Activated CD4-positive, alpha-beta T cell treated with anti-CD3 and anti-CD28 coated beads, Interleukin-2, amount 10 ng/mL, durations not matched to agents 7 days and 5 days (primary cell): ENCODE data around the gene GOLM1. TPM values are rescaled to one million over a fixed set of nuclear protein-coding genes. Genes with fewer than 3 reads are reported as not detected.
"Not testable (repeated sequence)": the region's sequence is repeated elsewhere in the genome, so short reads cannot be mapped to it uniquely, and the experiment has no call there.

Experiments
- CTCF ChIA-PET: fragments of 350-600 bp; sonication (Branson Sonifier 250); formaldehyde crosslinking; loops from one replicate; lab custom pipeline; 2021; ENCODE audit warnings: antibody characterized with exemption; lab: Charles Lee
- POLR2A ChIA-PET: fragments of 350-600 bp; sonication (Branson Sonifier 250); formaldehyde crosslinking; loops from one replicate; lab custom pipeline; 2021; ENCODE audit warnings: antibody characterized with exemption; lab: Charles Lee
- DNase-seq: peaks from one replicate; pipeline ENCODE4 v3.0.0-alpha.2; 2020
- H3K27ac Mint-ChIP-seq: one replicate; pipeline ENCODE4 v1.8.0; 2021; ENCODE audit warnings: mild to moderate bottlenecking, moderate library complexity, mixed read lengths
- H3K27me3 Mint-ChIP-seq: one replicate; pipeline ENCODE4 v1.8.0; 2021; ENCODE audit warnings: mixed read lengths
- H3K36me3 Mint-ChIP-seq: one replicate; pipeline ENCODE4 v1.8.0; 2021; ENCODE audit warnings: low read depth, mixed read lengths
- H3K4me1 Mint-ChIP-seq: one replicate; pipeline ENCODE4 v1.8.0; 2021; ENCODE audit warnings: mixed read lengths
- H3K4me3 Mint-ChIP-seq: one replicate; pipeline ENCODE4 v1.8.0; 2021; ENCODE audit warnings: mild to moderate bottlenecking, moderate library complexity, mixed read lengths
- H3K9me3 Mint-ChIP-seq: one replicate; pipeline ENCODE4 v1.8.0; 2021; ENCODE audit warnings: mixed read lengths
- total RNA-seq, 2 experiments: library from RNA; stranded (reverse); gene quantifications; one replicate each; pipeline ENCODE4 v1.2.3, GENCODE V29; 2021

Gene GOLM1
- total RNA-seq = 1 to 10 TPM in 1 of 2 experiments, under 1 TPM in 1; 0.87 to 1.0 TPM

GRCh38 chr9:86098824-86099700 lies at the start of gene GOLM1:
TSS of gene GOLM1 (minus strand) at chr9:86099558. CDS start at chr9:86079320, 20,238 bp downstream.
- H3K4me1 Mint-ChIP-seq = peaks cover 15% of the 10 kb centered on the region
- peak within 1 kb of the TSS; percentile 76 for H3K27ac Mint-ChIP-seq
- peak; percentile 12 for DNase-seq
- H3K27me3 Mint-ChIP-seq = peaks cover 62% of the 10 kb centered on the region
- POLR2A ChIA-PET = interaction anchor here (0.5 to 0.6 kb wide), 2 partner anchors 146 to 849 kb away, joined by 3 to 4 read pairs; partner anchors contain the start of gene GAS1
- CTCF ChIA-PET = no interaction called here
- H3K36me3 Mint-ChIP-seq = no peaks in the 10 kb centered on the region
- H3K4me3 Mint-ChIP-seq = peak within 1 kb of the TSS; percentile 82
- no peaks in the 10 kb centered on the region for H3K9me3 Mint-ChIP-seq

- POLR2A ChIA-PET, CTCF ChIA-PET, H3K9me3 Mint-ChIP-seq, H3K36me3 Mint-ChIP-seq, H3K27me3 Mint-ChIP-seq, H3K27ac Mint-ChIP-seq, DNase-seq, H3K4me1 Mint-ChIP-seq, H3K4me3 Mint-ChIP-seq: not testable (repeated sequence)
These were observed 47.3 kb upstream of the GOLM1 start for GRCh38 chr9:86146671-86147070.

- H3K4me1 Mint-ChIP-seq, H3K27ac Mint-ChIP-seq, POLR2A ChIA-PET, H3K4me3 Mint-ChIP-seq, H3K36me3 Mint-ChIP-seq, H3K9me3 Mint-ChIP-seq, H3K27me3 Mint-ChIP-seq, DNase-seq, CTCF ChIA-PET: not testable (repeated sequence)
These were observed 46.6 kb upstream of the GOLM1 start for GRCh38 chr9:86145960-86146359.

- Mint-ChIP-seq H3K9me3 (peaks cover 9% of the 10 kb centered on the region), H3K4me3 (no peak overlapping the region), H3K36me3 (no peaks in the 10 kb centered on the region), H3K4me1 (no peaks in the 10 kb centered on the region), H3K27me3 (no peaks in the 10 kb centered on the region), H3K27ac (no peak overlapping the region)
- ChIA-PET CTCF (no interaction called here), POLR2A (no interaction called here)
- no peak for DNase-seq
These were observed 43.6 kb upstream of the GOLM1 start for GRCh38 chr9:86142973-86143372.

GRCh38 chr9:86141843-86142242 lies 42.5 kb upstream of the GOLM1 start:
- peaks cover 5% of the 10 kb centered on the region for H3K9me3 Mint-ChIP-seq
- DNase-seq = no peak
- no peak overlapping the region for H3K27ac Mint-ChIP-seq
- no peaks in the 10 kb centered on the region for H3K27me3 Mint-ChIP-seq
- ChIA-PET CTCF (no interaction called here), POLR2A (interaction anchor here (0.6 kb wide), 1 partner anchor 35 kb away, joined by 7 read pairs; no protein-coding TSS in a partner anchor)
- no peak overlapping the region for H3K4me3 Mint-ChIP-seq
- H3K4me1 Mint-ChIP-seq = no peaks in the 10 kb centered on the region
- H3K36me3 Mint-ChIP-seq = no peaks in the 10 kb centered on the region

- no peak overlapping the region for H3K27ac Mint-ChIP-seq
- peaks cover 2% of the 10 kb centered on the region for H3K27me3 Mint-ChIP-seq
- no peaks in the 10 kb centered on the region for H3K4me1 Mint-ChIP-seq
- ChIA-PET CTCF (no interaction called here), POLR2A (no interaction called here)
- no peak for DNase-seq
- peaks cover 2% of the 10 kb centered on the region for H3K9me3 Mint-ChIP-seq
- no peaks in the 10 kb centered on the region for H3K36me3 Mint-ChIP-seq
- no peak overlapping the region for H3K4me3 Mint-ChIP-seq
These were observed 36.0 kb upstream of the GOLM1 start for GRCh38 chr9:86135371-86135770.

GRCh38 chr9:86134361-86134760 lies 35.0 kb upstream of the GOLM1 start:
- Mint-ChIP-seq H3K9me3 (peaks cover 2% of the 10 kb centered on the region), H3K27me3 (peaks cover 2% of the 10 kb centered on the region), H3K4me3 (no peak overlapping the region), H3K4me1 (no peaks in the 10 kb centered on the region), H3K27ac (no peak overlapping the region), H3K36me3 (no peaks in the 10 kb centered on the region)
- ChIA-PET CTCF (no interaction called here), POLR2A (no interaction called here)
- DNase-seq = no peak

- Mint-ChIP-seq H3K27ac (no peak overlapping the region), H3K27me3 (peaks cover 2% of the 10 kb centered on the region), H3K9me3 (peaks cover 2% of the 10 kb centered on the region), H3K36me3 (no peaks in the 10 kb centered on the region), H3K4me3 (no peak overlapping the region), H3K4me1 (no peaks in the 10 kb centered on the region)
- no peak for DNase-seq
- ChIA-PET CTCF (interaction anchor here (1.3 kb wide), 1 partner anchor 8 kb away, joined by 3 read pairs; no protein-coding TSS in a partner anchor), POLR2A (no interaction called here)
These were observed 29.0 kb upstream of the GOLM1 start for GRCh38 chr9:86128235-86128822.

- POLR2A ChIA-PET = no interaction called here
These were observed 27.9 kb upstream of the GOLM1 start for GRCh38 chr9:86126998-86127972.

GRCh38 chr9:86122311-86122710 lies 23.0 kb upstream of the GOLM1 start:
- Mint-ChIP-seq H3K36me3 (no peaks in the 10 kb centered on the region), H3K4me1 (no peaks in the 10 kb centered on the region), H3K27me3 (peaks cover 2% of the 10 kb centered on the region), H3K4me3 (no peak overlapping the region), H3K9me3 (no peaks in the 10 kb centered on the region), H3K27ac (no peak overlapping the region)
- ChIA-PET POLR2A (no interaction called here), CTCF (no interaction called here)
- no peak for DNase-seq

More at GRCh38 chr9:86126998-86127972, 27.9 kb upstream of the GOLM1 start:
- Mint-ChIP-seq H3K27me3 (peaks cover 4% of the 10 kb centered on the region), H3K27ac (no peak overlapping the region), H3K4me3 (no peak overlapping the region), H3K36me3 (no peaks in the 10 kb centered on the region), H3K9me3 (peaks cover under 1% of the 10 kb centered on the region), H3K4me1 (no peaks in the 10 kb centered on the region)
- CTCF ChIA-PET = interaction anchor here (0.5 to 1.3 kb wide), 2 partner anchors 9 to 16 kb away, joined by 3 read pairs; no protein-coding TSS in a partner anchor
- DNase-seq = no peak

- H3K4me1 Mint-ChIP-seq = no peaks in the 10 kb centered on the region
- DNase-seq = no peak
- H3K36me3 Mint-ChIP-seq = no peaks in the 10 kb centered on the region
- H3K9me3 Mint-ChIP-seq = no peaks in the 10 kb centered on the region
- H3K27ac Mint-ChIP-seq = no peak overlapping the region
- ChIA-PET POLR2A (no interaction called here), CTCF (no interaction called here)
- peaks cover 6% of the 10 kb centered on the region for H3K27me3 Mint-ChIP-seq
- no peak overlapping the region for H3K4me3 Mint-ChIP-seq
These were observed 20.1 kb upstream of the GOLM1 start for GRCh38 chr9:86119457-86119856.

GRCh38 chr9:86116425-86116824 lies 17.1 kb upstream of the GOLM1 start:
- no peak for DNase-seq
- POLR2A ChIA-PET = no interaction called here
- Mint-ChIP-seq H3K9me3 (no peaks in the 10 kb centered on the region), H3K27ac (no peak overlapping the region), H3K36me3 (no peaks in the 10 kb centered on the region), H3K27me3 (peaks cover 4% of the 10 kb centered on the region), H3K4me1 (no peaks in the 10 kb centered on the region), H3K4me3 (no peak overlapping the region)
- CTCF ChIA-PET = interaction anchor here (0.6 to 0.7 kb wide), 2 partner anchors 71 to 75 kb away, joined by 3 to 4 read pairs; no protein-coding TSS in a partner anchor
